Endothelial cell (in vitro differentiated cells): ENCODE data around the gene ARL16. TPM values are rescaled to one million over a fixed set of nuclear protein-coding genes. Genes with fewer than 3 reads are reported as not detected.
A peak's percentile ranks its signal among the peaks of the same experiment; 100 is the strongest.

ENCODE experiments used
- DNase-seq: peaks from one replicate; pipeline ENCODE4 v3.0.0; 2021; ENCODE audit warnings: low spot score
- H3K27ac Mint-ChIP-seq: one replicate; pipeline ENCODE4 v1.8.0; 2021; ENCODE audit warnings: mixed read lengths, inconsistent platforms; ENCODE audit not compliant: unreplicated experiment
- H3K27me3 Mint-ChIP-seq: one replicate; pipeline ENCODE4 v1.8.0; 2021; ENCODE audit warnings: mild to moderate bottlenecking, moderate library complexity, mixed read lengths, inconsistent platforms; ENCODE audit not compliant: unreplicated experiment
- H3K36me3 Mint-ChIP-seq: one replicate; pipeline ENCODE4 v1.8.0; 2021; ENCODE audit warnings: mild to moderate bottlenecking, low read depth, mixed read lengths, inconsistent platforms; ENCODE audit not compliant: unreplicated experiment
- H3K4me1 Mint-ChIP-seq: one replicate; pipeline ENCODE4 v1.8.0; 2021; ENCODE audit warnings: mild to moderate bottlenecking, mixed read lengths, inconsistent platforms; ENCODE audit not compliant: unreplicated experiment
- H3K4me3 Mint-ChIP-seq: one replicate; pipeline ENCODE4 v1.8.0; 2021; ENCODE audit warnings: mild to moderate bottlenecking, mixed read lengths, inconsistent platforms; ENCODE audit not compliant: unreplicated experiment
- H3K9me3 Mint-ChIP-seq: one replicate; pipeline ENCODE4 v1.8.0; 2021; ENCODE audit warnings: mixed read lengths, inconsistent platforms; ENCODE audit not compliant: unreplicated experiment
- CTCF ChIP-seq: fragments of 200-600 bp; sonication (generic); IDR thresholded peaks from one replicate; pipeline ENCODE4 v1.5.0; 2021; ENCODE audit warnings: antibody characterized with exemption; ENCODE audit not compliant: unreplicated experiment
- total RNA-seq: library from RNA; stranded (reverse); fragmentation: NEBNext Ultra II Directional; extraction: Animal tissue kit (Norgen Biotek cat#: 25700); gene quantifications from one replicate; pipeline ENCODE4 v1.2.1, GENCODE V29; 2021; ENCODE audit not compliant: unreplicated experiment

ARL16 gene
- total RNA-seq, 1 donor from 2014 or later = 54.0 TPM

GRCh38 chr17:81715107-81715871, 31.7 kb upstream of the ARL16 start:
- no peak overlapping the region for H3K4me3 Mint-ChIP-seq
- H3K27ac Mint-ChIP-seq = no peak overlapping the region
- no peak for TF ChIP-seq CTCF
- H3K4me1 Mint-ChIP-seq = peaks cover 9% of the 10 kb centered on the region
- no peaks in the 10 kb centered on the region for H3K9me3 Mint-ChIP-seq
- peaks cover 8% of the 10 kb centered on the region for H3K27me3 Mint-ChIP-seq
- no peak for DNase-seq
- H3K36me3 Mint-ChIP-seq = no peaks in the 10 kb centered on the region

- TF ChIP-seq CTCF = no peak
- no peak overlapping the region for H3K27ac Mint-ChIP-seq
- H3K9me3 Mint-ChIP-seq = no peaks in the 10 kb centered on the region
- DNase-seq = no peak
- H3K4me1 Mint-ChIP-seq = peaks cover 13% of the 10 kb centered on the region
- H3K27me3 Mint-ChIP-seq = peaks cover 8% of the 10 kb centered on the region
- H3K36me3 Mint-ChIP-seq = no peaks in the 10 kb centered on the region
- H3K4me3 Mint-ChIP-seq = no peak overlapping the region
These were observed 31.0 kb upstream of the ARL16 start for GRCh38 chr17:81714412-81715106.

GRCh38 chr17:81713556-81714411, 30.2 kb upstream of the ARL16 start:
- Mint-ChIP-seq H3K9me3 (no peaks in the 10 kb centered on the region), H3K36me3 (peaks cover 3% of the 10 kb centered on the region), H3K4me1 (peaks cover 17% of the 10 kb centered on the region), H3K27ac (no peak overlapping the region), H3K4me3 (no peak overlapping the region), H3K27me3 (peaks cover 8% of the 10 kb centered on the region)
- no peak for TF ChIP-seq CTCF
- no peak for DNase-seq

GRCh38 chr17:81713004-81713555, 29.5 kb upstream of the ARL16 start:
- no peak for TF ChIP-seq CTCF
- Mint-ChIP-seq H3K27ac (peak overlapping the region; percentile 37), H3K36me3 (peaks cover 3% of the 10 kb centered on the region), H3K4me1 (peaks cover 17% of the 10 kb centered on the region), H3K4me3 (peak overlapping the region; percentile 89), H3K27me3 (peaks cover 8% of the 10 kb centered on the region), H3K9me3 (no peaks in the 10 kb centered on the region)
- DNase-seq = no peak
